ENCODE results near the gene EVA1C. TPM values are rescaled to one million over a fixed set of nuclear protein-coding genes. Genes with fewer than 3 reads are reported as not detected.

The EVA1C gene
- total RNA-seq, 1 experiment from 2014 or later: 22.2 TPM

GRCh38 chr21:32516756-32517649 is 104.5 kb downstream of the EVA1C start:
- Mint-ChIP-seq H3K4me3 (ENCODE audit: unreplicated experiment) (no peak overlapping the region), H3K36me3 (ENCODE audit: insufficient read depth, unreplicated experiment) (peaks cover 16% of the 10 kb centered on the region), H3K27me3 (ENCODE audit: insufficient read depth, unreplicated experiment) (no peaks in the 10 kb centered on the region), H3K9me3 (ENCODE audit: unreplicated experiment) (no peaks in the 10 kb centered on the region), H3K27ac (ENCODE audit: low read depth, unreplicated experiment) (no peak overlapping the region), H3K4me1 (ENCODE audit: insufficient read depth, unreplicated experiment) (peaks cover 11% of the 10 kb centered on the region)
- TF ChIP-seq CTCF (IDR thresholded peaks at IDR 0.05; ENCODE audit: unreplicated experiment): no peak
- peak; percentile 89 for DNase-seq (ENCODE audit: unreplicated experiment)
- intact Hi-C loops (cut with micrococcal nuclease): no loop called here
- BruUV-seq (replicated peaks): no TSS peak
- ChIA-PET CTCF (interaction anchor here (0.6 to 1.3 kb wide), 3 partner anchors 52 to 84 kb away, joined by 3 to 4 read pairs (median 4); no protein-coding TSS in a partner anchor), POLR2A (interaction anchor here (0.7 to 1.6 kb wide), 2 partner anchors 103 to 315 kb away, joined by 4 read pairs; no protein-coding TSS in a partner anchor)

- DNase-seq (ENCODE audit: unreplicated experiment): no peak
- ChIA-PET CTCF (interaction anchor here (0.7 to 2.5 kb wide), 3 partner anchors 49 to 153 kb away, joined by 3 to 9 read pairs (median 7); no protein-coding TSS in a partner anchor), POLR2A (interaction anchor here (0.9 to 1.2 kb wide), 2 partner anchors 107 to 108 kb away, joined by 3 to 4 read pairs; partner anchors contain the start of gene EVA1C)
- intact Hi-C loops (cut with micrococcal nuclease): no loop called here
- H3K27me3 Mint-ChIP-seq (ENCODE audit: insufficient read depth, unreplicated experiment): no peaks in the 10 kb centered on the region
- no peaks in the 10 kb centered on the region for H3K9me3 Mint-ChIP-seq (ENCODE audit: unreplicated experiment)
- BruUV-seq (replicated peaks): no TSS peak
- H3K36me3 Mint-ChIP-seq (ENCODE audit: insufficient read depth, unreplicated experiment): peaks cover 6% of the 10 kb centered on the region
- no peak overlapping the region for H3K4me3 Mint-ChIP-seq (ENCODE audit: unreplicated experiment)
- no peak overlapping the region for H3K27ac Mint-ChIP-seq (ENCODE audit: low read depth, unreplicated experiment)
- TF ChIP-seq CTCF (IDR thresholded peaks at IDR 0.05; ENCODE audit: unreplicated experiment): no peak
- H3K4me1 Mint-ChIP-seq (ENCODE audit: insufficient read depth, unreplicated experiment): peaks cover 13% of the 10 kb centered on the region
Measured at GRCh38 chr21:32519945-32520874, 107.7 kb downstream of the EVA1C start.

- Mint-ChIP-seq H3K27me3 (ENCODE audit: insufficient read depth, unreplicated experiment) (no peaks in the 10 kb centered on the region), H3K4me3 (ENCODE audit: unreplicated experiment) (no peak overlapping the region), H3K36me3 (ENCODE audit: insufficient read depth, unreplicated experiment) (no peaks in the 10 kb centered on the region), H3K4me1 (ENCODE audit: insufficient read depth, unreplicated experiment) (peaks cover 13% of the 10 kb centered on the region), H3K27ac (ENCODE audit: low read depth, unreplicated experiment) (no peak overlapping the region), H3K9me3 (ENCODE audit: unreplicated experiment) (no peaks in the 10 kb centered on the region)
- BruUV-seq (replicated peaks): no TSS peak
- no peak for TF ChIP-seq CTCF (IDR thresholded peaks at IDR 0.05; ENCODE audit: unreplicated experiment)
- DNase-seq (ENCODE audit: unreplicated experiment): peak; percentile 92
- POLR2A ChIA-PET: interaction anchor here (0.7 to 1.6 kb wide), 7 partner anchors 12 to 109 kb away, joined by 3 to 5 read pairs (median 3); partner anchors contain the start of gene EVA1C
- CTCF ChIA-PET: interaction anchor here (0.6 to 2.5 kb wide), 2 partner anchors 21 to 48 kb away, joined by 3 to 9 read pairs; no protein-coding TSS in a partner anchor
- intact Hi-C loops (cut with micrococcal nuclease): no loop called here
Measured at GRCh38 chr21:32520875-32521735, 108.6 kb downstream of the EVA1C start.
